K562 (cell line): Measurements from ENCODE around the gene S100A8. TPM values are rescaled to one million over a fixed set of nuclear protein-coding genes. Genes with fewer than 3 reads are reported as not detected.

Source experiments
- SREBF1 ChIP-seq: fragments of 150-350 bp; IDR thresholded peaks from 2 replicates; pipeline ENCODE4 v1.6.1; 2014; ENCODE audit warnings: antibody characterized with exemption, low read depth, low read length, borderline replicate concordance
- TGIF2 ChIP-seq: sonication (generic); formaldehyde crosslinking; IDR thresholded peaks from 2 replicates; pipeline ENCODE4 v1.8.1; 2022; ENCODE audit warnings: mild to moderate bottlenecking, missing genetic modification reagents, moderate library complexity
- ZNF274 ChIP-seq: IDR thresholded peaks from 2 replicates; pipeline ENCODE4 v1.6.1; 2011; ENCODE audit warnings: low read depth, mild to moderate bottlenecking, low read length, moderate library complexity, borderline replicate concordance
- ZNF3 ChIP-seq: fragments of 250-450 bp; sonication (Bioruptor Pico); IDR thresholded peaks from 2 replicates; pipeline ENCODE4 v1.5.0; 2021; ENCODE audit warnings: mild to moderate bottlenecking, moderate library complexity
- polyA plus RNA-seq, 8 experiments: library from polyadenylated mRNA; depleted of rRNA in 4 of 8; stranded (reverse) in 5 of 8; unstranded in 3 of 8; fragments of >200 nt; fragmentation: Nextera tagmentation in 2 of 8; fragmentation: Illumina TruSeq in 1 of 8; extraction: Ambion mirVana in 2 of 8; extraction: Trizol in 1 of 8; gene quantifications; 2 replicates each; pipeline versions ENCODE4 v1.2.1 to v1.2.3, GENCODE V29; 2011 to 2014; ENCODE audit warnings: inconsistent platforms in 1 of 8, missing spikeins in 1 of 8
- total RNA-seq, 7 experiments: library from RNA; depleted of rRNA in 6 of 7; stranded (reverse); fragments of >200 nt in 6 of 7; fragmentation: Illumina TruSeq in 2 of 7; extraction: Trizol in 2 of 7; gene quantifications; 2 replicates each; pipeline versions ENCODE4 v1.2.1 to v1.2.3, GENCODE V29; 2011 to 2021; ENCODE audit warnings: low replicate concordance in 1 of 7
- TF ChIP-seq, protein P1 (sequence below): sonication (generic); formaldehyde crosslinking; IDR thresholded peaks from 2 replicates; pipeline ENCODE4 v1.8.0; 2023; ENCODE audit warnings: missing genetic modification reagents, mild to moderate bottlenecking, borderline replicate concordance
- TF ChIP-seq, protein P2 (sequence below): fragments of 250-450 bp; sonication (Bioruptor Pico); IDR thresholded peaks from 2 replicates; pipeline ENCODE4 v1.8.0; 2022; ENCODE audit warnings: inconsistent platforms, mild to moderate bottlenecking, moderate library complexity, borderline replicate concordance
- TF ChIP-seq, protein P3 (sequence below): fragments of 450-650 bp; IDR thresholded peaks from 2 replicates; pipeline ENCODE4 v1.6.1; 2016; ENCODE audit warnings: borderline replicate concordance

S100A8 gene
- total and polyA plus RNA-seq, 9 of the 15 experiments (the other 6 are each of a cell fraction or from before 2014, with no cell fraction given) = 0.15 to 0.60 TPM; not detected in 7

- TF ChIP-seq, protein P1, sequence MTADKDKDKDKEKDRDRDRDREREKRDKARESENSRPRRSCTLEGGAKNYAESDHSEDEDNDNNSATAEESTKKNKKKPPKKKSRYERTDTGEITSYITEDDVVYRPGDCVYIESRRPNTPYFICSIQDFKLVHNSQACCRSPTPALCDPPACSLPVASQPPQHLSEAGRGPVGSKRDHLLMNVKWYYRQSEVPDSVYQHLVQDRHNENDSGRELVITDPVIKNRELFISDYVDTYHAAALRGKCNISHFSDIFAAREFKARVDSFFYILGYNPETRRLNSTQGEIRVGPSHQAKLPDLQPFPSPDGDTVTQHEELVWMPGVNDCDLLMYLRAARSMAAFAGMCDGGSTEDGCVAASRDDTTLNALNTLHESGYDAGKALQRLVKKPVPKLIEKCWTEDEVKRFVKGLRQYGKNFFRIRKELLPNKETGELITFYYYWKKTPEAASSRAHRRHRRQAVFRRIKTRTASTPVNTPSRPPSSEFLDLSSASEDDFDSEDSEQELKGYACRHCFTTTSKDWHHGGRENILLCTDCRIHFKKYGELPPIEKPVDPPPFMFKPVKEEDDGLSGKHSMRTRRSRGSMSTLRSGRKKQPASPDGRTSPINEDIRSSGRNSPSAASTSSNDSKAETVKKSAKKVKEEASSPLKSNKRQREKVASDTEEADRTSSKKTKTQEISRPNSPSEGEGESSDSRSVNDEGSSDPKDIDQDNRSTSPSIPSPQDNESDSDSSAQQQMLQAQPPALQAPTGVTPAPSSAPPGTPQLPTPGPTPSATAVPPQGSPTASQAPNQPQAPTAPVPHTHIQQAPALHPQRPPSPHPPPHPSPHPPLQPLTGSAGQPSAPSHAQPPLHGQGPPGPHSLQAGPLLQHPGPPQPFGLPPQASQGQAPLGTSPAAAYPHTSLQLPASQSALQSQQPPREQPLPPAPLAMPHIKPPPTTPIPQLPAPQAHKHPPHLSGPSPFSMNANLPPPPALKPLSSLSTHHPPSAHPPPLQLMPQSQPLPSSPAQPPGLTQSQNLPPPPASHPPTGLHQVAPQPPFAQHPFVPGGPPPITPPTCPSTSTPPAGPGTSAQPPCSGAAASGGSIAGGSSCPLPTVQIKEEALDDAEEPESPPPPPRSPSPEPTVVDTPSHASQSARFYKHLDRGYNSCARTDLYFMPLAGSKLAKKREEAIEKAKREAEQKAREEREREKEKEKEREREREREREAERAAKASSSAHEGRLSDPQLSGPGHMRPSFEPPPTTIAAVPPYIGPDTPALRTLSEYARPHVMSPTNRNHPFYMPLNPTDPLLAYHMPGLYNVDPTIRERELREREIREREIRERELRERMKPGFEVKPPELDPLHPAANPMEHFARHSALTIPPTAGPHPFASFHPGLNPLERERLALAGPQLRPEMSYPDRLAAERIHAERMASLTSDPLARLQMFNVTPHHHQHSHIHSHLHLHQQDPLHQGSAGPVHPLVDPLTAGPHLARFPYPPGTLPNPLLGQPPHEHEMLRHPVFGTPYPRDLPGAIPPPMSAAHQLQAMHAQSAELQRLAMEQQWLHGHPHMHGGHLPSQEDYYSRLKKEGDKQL = no peak
- TF ChIP-seq, protein P2, sequence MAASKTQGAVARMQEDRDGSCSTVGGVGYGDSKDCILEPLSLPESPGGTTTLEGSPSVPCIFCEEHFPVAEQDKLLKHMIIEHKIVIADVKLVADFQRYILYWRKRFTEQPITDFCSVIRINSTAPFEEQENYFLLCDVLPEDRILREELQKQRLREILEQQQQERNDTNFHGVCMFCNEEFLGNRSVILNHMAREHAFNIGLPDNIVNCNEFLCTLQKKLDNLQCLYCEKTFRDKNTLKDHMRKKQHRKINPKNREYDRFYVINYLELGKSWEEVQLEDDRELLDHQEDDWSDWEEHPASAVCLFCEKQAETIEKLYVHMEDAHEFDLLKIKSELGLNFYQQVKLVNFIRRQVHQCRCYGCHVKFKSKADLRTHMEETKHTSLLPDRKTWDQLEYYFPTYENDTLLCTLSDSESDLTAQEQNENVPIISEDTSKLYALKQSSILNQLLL (CRISPR knock-in tag) = no peak
- TF ChIP-seq, protein P3, sequence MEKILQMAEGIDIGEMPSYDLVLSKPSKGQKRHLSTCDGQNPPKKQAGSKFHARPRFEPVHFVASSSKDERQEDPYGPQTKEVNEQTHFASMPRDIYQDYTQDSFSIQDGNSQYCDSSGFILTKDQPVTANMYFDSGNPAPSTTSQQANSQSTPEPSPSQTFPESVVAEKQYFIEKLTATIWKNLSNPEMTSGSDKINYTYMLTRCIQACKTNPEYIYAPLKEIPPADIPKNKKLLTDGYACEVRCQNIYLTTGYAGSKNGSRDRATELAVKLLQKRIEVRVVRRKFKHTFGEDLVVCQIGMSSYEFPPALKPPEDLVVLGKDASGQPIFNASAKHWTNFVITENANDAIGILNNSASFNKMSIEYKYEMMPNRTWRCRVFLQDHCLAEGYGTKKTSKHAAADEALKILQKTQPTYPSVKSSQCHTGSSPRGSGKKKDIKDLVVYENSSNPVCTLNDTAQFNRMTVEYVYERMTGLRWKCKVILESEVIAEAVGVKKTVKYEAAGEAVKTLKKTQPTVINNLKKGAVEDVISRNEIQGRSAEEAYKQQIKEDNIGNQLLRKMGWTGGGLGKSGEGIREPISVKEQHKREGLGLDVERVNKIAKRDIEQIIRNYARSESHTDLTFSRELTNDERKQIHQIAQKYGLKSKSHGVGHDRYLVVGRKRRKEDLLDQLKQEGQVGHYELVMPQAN = no peak
- TF ChIP-seq SREBF1 (no peak), ZNF3 (CRISPR knock-in tag) (no peak), ZNF274 (no peak), TGIF2 (no peak)
Observed at GRCh38 chr1:153356392-153357075, 34.3 kb downstream of the S100A8 start (continued).
